ENCODE measurements around the gene IL1RAPL2. TPM values are rescaled to one million over a fixed set of nuclear protein-coding genes. Genes with fewer than 3 reads are reported as not detected.

The IL1RAPL2 gene
- total and polyA plus RNA-seq, 2 donors, result 0.24 to 3.3 TPM

DNA sequence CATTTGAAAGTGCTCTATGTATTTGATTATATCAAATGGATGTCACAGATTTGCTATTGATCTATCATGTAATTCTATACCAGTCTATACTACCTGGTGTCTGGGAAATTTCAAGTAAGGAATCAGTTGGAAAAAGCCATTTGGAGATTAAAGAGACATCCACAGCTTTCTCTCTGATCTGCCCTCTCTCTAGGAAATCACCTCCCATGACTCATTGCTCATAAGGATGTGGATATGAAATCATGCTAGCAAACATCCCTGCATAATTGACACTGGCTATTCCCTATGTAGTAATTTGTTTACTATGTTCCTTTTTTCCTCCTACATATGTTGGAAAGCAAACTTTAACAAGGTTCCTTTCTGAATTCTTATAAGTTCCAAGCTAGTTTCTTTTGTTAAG lies 560.2 kb downstream of the IL1RAPL2 start:
- H3K27ac ChIP-seq (ENCODE audit: low read depth), result no peak overlapping the region
- H3K4me1 ChIP-seq (ENCODE audit: insufficient read depth), result no peaks in the 10 kb centered on the region
- H3K36me3 ChIP-seq (ENCODE audit: insufficient read depth), result no peaks in the 10 kb centered on the region
- no peak overlapping the region for H3K4me3 ChIP-seq (ENCODE audit: low read depth, low read length)
- no peak for DNase-seq (ENCODE audit: extremely low spot score)

DNA sequence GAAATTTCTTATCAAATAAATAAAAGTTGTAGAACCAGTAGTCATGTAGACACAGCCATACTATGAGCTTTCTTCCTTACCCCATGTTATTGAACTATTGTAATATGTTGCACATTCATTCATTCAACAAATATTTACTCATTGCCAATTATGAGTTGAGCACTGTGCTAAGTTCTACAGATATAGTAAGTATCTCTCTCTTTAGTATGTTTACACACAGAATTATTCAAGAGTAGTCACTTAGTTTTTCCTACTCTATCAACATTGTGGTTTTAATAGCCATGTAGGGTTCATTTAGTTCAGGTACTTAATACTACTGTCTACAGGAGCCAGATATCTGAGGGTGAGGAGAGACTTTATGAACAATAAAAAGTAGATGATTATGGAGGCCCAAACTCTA lies 568.3 kb downstream of the IL1RAPL2 start:
- no peak overlapping the region for H3K4me3 ChIP-seq (ENCODE audit: low read depth, low read length)
- H3K27ac ChIP-seq (ENCODE audit: low read depth), result no peak overlapping the region
- H3K36me3 ChIP-seq (ENCODE audit: insufficient read depth), result no peaks in the 10 kb centered on the region
- no peak for DNase-seq (ENCODE audit: extremely low spot score)
- no peaks in the 10 kb centered on the region for H3K4me1 ChIP-seq (ENCODE audit: insufficient read depth)

DNA sequence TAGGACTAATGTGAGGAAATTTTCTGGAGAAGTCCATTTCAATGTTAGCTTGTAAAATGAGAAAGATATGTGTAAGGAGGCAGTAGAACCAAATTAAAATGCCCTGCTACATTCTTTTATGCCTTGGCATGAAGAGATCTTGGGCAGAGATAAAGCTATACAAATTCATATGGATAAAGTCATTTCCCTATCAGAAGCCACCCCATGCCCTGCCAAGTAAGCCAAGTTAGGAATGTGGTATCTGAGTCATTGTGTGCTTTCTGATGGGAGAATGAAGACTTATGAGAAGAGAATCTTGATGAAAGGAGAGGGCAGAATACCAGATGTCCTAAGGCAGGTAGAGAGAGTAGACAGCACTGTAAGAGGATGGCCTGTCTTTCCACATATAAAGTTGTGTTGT lies 570.8 kb downstream of the IL1RAPL2 start:
- H3K4me1 ChIP-seq (ENCODE audit: insufficient read depth), result no peaks in the 10 kb centered on the region
- no peak overlapping the region for H3K27ac ChIP-seq (ENCODE audit: low read depth)
- DNase-seq (ENCODE audit: extremely low spot score), result no peak
- no peaks in the 10 kb centered on the region for H3K36me3 ChIP-seq (ENCODE audit: insufficient read depth)
- H3K4me3 ChIP-seq (ENCODE audit: low read depth, low read length), result no peak overlapping the region

DNA sequence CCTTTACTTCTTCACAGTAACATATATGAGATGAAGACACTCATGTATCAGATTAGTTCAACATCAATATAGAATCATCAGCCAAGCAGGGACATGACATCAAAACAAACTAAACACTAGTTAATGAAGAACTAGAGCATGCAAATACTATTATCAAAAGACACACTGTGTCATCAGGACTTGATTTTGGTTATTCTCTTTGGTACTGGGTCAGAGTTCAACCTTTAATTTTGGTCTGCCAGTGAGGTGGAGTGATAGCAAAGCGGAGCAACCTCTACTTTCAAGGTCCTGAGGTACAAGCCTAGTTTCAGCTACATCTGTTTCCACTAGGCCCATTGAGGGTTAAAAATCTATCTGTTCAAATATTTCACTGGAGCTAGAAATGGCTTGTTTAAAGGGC lies 584.0 kb downstream of the IL1RAPL2 start:
- Histone ChIP-seq H3K4me1 (ENCODE audit: insufficient read depth) (no peaks in the 10 kb centered on the region), H3K4me3 (ENCODE audit: low read depth, low read length) (no peak overlapping the region), H3K36me3 (ENCODE audit: insufficient read depth) (no peaks in the 10 kb centered on the region), H3K27ac (ENCODE audit: low read depth) (no peak overlapping the region)
- no peak for DNase-seq (ENCODE audit: extremely low spot score)
- WGBS, result 100% methylated on average over 1 of the region's 1 CpG

DNA sequence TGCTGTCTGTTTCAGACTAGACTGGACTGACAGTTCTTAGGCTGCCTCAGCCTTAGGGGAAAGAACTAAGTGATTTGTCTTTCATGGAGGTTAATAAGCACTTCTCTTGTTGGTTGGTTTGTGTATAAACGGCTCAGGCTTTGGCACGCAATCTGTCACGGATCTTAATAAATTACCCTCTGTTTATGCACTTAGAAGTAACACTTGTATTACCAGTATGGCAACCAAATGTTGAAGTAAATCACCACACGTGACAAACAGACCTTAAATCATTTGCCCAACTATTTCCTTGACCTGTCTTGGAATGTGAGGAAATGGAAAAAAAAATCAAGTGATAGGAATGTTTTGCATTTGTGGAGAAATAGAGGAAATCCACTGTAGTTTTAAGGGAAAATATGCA lies 584.6 kb downstream of the IL1RAPL2 start:
- no peaks in the 10 kb centered on the region for H3K36me3 ChIP-seq (ENCODE audit: insufficient read depth)
- DNase-seq (ENCODE audit: extremely low spot score), result no peak
- no peaks in the 10 kb centered on the region for H3K4me1 ChIP-seq (ENCODE audit: insufficient read depth)
- H3K27ac ChIP-seq (ENCODE audit: low read depth), result no peak overlapping the region
- WGBS, result 23% methylated on average over 4 of the region's 4 CpGs
- no peak overlapping the region for H3K4me3 ChIP-seq (ENCODE audit: low read depth, low read length)

DNA sequence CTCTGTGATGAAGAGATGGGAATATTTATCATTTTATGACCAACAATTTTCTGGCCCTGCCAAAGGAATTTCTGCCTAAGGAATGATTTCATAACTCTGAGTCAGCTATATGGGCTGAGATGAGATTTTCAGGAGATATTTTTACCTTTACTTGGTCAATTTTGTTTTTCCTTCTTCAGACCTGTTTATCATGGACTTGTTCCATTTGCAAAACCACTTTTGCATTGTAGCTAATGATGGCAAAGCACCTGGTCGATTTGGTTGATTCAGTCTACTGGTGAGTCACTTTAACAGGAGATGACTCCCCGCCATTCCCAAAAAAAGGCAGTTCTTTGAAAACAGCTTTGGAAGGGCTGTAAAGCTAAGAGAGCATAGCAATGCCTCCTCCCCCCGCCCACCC lies 601.2 kb downstream of the IL1RAPL2 start:
- 87% methylated on average over 3 of the region's 3 CpGs for WGBS
- DNase-seq (ENCODE audit: extremely low spot score), result no peak
- Histone ChIP-seq H3K4me3 (ENCODE audit: low read depth, low read length) (no peak overlapping the region), H3K4me1 (ENCODE audit: insufficient read depth) (no peaks in the 10 kb centered on the region), H3K27ac (ENCODE audit: low read depth) (no peak overlapping the region), H3K36me3 (ENCODE audit: insufficient read depth) (no peaks in the 10 kb centered on the region)

DNA sequence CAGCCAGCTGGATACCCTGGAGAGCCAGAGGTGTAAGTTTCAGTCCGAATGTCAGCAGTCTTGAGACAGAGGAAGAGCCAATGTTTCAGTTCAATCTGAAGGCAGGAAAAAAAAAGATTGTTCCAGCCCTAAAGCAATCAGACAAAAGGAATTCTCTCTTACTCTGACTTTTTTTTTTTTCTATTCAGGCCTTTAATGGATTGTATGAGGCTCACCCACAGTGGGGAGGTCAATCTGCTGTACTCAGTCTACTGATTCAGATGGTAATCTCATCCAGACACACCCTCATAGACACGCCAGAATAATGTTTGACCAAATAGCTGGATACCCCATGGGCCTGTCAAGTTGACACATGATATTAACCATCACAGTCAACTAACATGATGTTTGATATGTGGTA lies 602.6 kb downstream of the IL1RAPL2 start:
- WGBS, result 75% methylated on average over 2 of the region's 2 CpGs
- H3K4me1 ChIP-seq (ENCODE audit: insufficient read depth), result no peaks in the 10 kb centered on the region
- no peak overlapping the region for H3K4me3 ChIP-seq (ENCODE audit: low read depth, low read length)
- no peak overlapping the region for H3K27ac ChIP-seq (ENCODE audit: low read depth)
- DNase-seq (ENCODE audit: extremely low spot score), result no peak
- no peaks in the 10 kb centered on the region for H3K36me3 ChIP-seq (ENCODE audit: insufficient read depth)

DNA sequence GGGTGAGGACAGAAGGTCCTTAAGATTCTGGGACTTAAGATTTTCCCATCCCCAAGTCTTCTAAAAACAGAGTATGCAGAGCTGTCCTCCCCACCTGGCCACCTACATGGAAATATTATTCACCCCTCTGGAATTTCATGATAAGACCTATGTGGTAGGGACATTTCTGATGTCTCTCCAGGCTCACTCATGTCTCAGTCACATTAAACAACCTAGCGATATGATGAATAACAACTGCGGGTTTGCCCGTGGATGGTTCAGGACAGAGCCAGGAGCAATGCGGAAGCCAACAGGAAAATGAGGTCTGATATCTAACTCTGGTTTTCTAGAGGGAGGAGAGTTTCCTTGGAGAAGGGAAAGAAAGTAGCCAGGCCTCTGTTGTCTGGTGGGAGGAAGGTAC lies 607.1 kb downstream of the IL1RAPL2 start:
- no peak overlapping the region for H3K4me3 ChIP-seq (ENCODE audit: low read depth, low read length)
- WGBS, result 90% methylated on average over 4 of the region's 4 CpGs
- no peak for DNase-seq (ENCODE audit: extremely low spot score)
- no peaks in the 10 kb centered on the region for H3K36me3 ChIP-seq (ENCODE audit: insufficient read depth)
- no peaks in the 10 kb centered on the region for H3K4me1 ChIP-seq (ENCODE audit: insufficient read depth)
- H3K27ac ChIP-seq (ENCODE audit: low read depth), result no peak overlapping the region

DNA sequence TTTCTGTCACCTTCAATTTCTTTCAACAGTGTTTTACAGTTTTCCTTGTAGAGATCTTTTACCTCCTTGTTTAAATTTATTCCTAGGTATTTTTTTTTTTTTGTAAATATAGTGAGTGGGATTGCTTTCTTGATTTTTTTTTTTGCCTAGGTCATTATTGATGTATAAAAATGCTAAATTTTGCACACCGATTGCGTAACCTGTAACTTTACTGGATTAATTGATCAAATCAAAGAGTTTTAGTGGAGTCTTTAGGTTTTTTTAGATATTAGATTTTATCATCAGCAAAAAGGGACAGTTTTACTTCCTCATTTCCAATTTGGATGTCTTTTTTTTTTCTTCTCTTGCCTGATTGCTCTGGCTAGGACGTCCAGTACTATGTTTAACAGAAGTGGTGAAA lies 613.6 kb downstream of the IL1RAPL2 start:
- WGBS, result 91% methylated on average over 3 of the region's 3 CpGs
- DNase-seq (ENCODE audit: extremely low spot score), result no peak
- no peak overlapping the region for H3K4me3 ChIP-seq (ENCODE audit: low read depth, low read length)
- no peak overlapping the region for H3K27ac ChIP-seq (ENCODE audit: low read depth)
- H3K4me1 ChIP-seq (ENCODE audit: insufficient read depth), result no peaks in the 10 kb centered on the region
- no peaks in the 10 kb centered on the region for H3K36me3 ChIP-seq (ENCODE audit: insufficient read depth)

DNA sequence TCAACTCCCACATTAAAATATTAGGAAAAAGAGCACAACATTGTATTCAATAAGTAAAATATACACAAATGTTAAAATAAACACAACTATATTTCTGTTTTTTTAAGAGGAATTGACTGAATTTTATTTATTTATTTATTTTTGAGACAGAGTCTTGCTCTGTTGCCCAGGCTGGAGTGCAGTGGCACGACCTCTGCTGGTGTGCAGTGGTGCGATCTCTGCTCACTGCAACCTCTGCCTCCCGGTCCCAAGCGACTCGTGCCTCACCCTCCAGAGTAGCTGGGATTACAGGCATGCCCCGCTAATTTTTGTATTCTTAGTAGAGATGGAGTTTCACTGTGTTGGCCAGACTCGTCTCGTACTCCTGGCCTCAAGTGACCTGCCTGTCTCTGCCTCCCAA lies 623.1 kb downstream of the IL1RAPL2 start:
- no peaks in the 10 kb centered on the region for H3K36me3 ChIP-seq (ENCODE audit: insufficient read depth)
- H3K4me3 ChIP-seq (ENCODE audit: low read depth, low read length), result no peak overlapping the region
- H3K27ac ChIP-seq (ENCODE audit: low read depth), result no peak overlapping the region
- no peak for DNase-seq (ENCODE audit: extremely low spot score)
- no peaks in the 10 kb centered on the region for H3K4me1 ChIP-seq (ENCODE audit: insufficient read depth)
- 95% methylated on average over 8 of the region's 8 CpGs for WGBS

DNA sequence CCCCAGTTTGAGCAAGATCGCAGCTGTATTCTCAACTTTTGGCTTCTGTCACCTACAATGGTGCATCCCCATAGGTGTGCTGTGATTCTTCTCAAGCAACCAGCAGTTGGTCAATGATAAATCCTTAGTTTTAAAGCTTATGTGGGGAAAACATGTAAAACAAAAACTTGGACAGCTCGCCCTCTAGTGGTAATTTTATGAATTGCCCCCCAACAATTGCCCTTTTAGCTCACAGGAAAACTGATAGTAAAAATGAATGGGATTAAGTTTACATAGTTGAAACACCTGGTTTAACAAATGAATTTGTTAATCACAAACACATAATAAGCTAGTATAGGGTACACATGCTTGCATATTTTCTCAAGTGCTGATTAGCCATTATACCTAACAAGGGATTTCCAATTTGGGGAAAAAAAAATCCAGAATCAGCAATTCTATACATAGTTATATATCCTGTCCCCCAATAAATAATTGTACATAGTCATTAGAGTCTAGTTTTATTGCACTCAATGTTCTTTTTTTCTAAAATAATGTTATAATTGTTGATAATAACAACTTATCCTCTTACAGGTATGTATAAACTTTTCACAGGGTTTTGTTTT lies 624.4 kb downstream of the IL1RAPL2 start:
- no peak overlapping the region for H3K27ac ChIP-seq (ENCODE audit: low read depth)
- H3K4me1 ChIP-seq (ENCODE audit: insufficient read depth), result no peaks in the 10 kb centered on the region
- 7% methylated on average over 2 of the region's 2 CpGs for WGBS
- H3K4me3 ChIP-seq (ENCODE audit: low read depth, low read length), result no peak overlapping the region
- H3K36me3 ChIP-seq (ENCODE audit: insufficient read depth), result no peaks in the 10 kb centered on the region
- no peak for DNase-seq (ENCODE audit: extremely low spot score)

DNA sequence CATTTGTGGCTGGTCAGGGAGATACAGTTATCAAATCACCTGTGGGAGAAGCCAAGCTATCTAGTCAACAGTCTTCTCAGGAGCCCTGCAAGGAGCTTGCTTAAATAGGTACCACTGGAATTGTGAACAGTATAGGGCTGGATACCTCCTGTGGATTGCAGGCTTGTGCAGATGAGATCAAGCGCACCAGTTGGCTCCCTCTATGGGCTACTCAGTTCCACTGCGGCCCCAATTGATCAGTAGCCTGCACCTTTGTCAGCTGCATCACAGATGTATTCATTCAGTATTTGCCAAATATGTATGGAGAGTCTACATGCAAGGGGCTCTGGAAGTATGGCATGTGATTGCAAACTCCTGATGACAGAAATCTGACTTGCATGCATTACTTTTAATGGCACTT lies 625.9 kb downstream of the IL1RAPL2 start:
- no peak for DNase-seq (ENCODE audit: extremely low spot score)
- Histone ChIP-seq H3K4me3 (ENCODE audit: low read depth, low read length) (no peak overlapping the region), H3K4me1 (ENCODE audit: insufficient read depth) (no peaks in the 10 kb centered on the region), H3K36me3 (ENCODE audit: insufficient read depth) (no peaks in the 10 kb centered on the region), H3K27ac (ENCODE audit: low read depth) (no peak overlapping the region)
- WGBS, result 50% methylated on average over 2 of the region's 2 CpGs

DNA sequence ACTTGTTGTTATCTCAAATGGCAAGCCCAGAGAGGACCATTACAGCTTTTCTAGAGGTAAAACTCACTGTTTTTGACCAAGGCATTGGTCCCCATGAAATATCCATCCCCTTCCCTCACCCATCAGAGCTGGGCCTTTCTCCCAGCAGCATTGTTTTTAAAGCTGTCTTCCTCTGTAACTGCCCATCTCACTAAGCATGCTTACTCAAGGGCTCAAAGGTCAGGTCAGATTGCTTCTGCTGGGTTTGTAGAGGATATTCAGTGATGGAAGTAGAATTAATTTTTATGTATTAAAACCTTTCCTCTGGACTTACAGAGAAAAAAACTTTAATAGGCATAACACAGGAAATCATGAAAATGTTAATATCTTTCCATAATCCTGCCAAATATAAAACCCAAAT lies 643.4 kb downstream of the IL1RAPL2 start:
- Histone ChIP-seq H3K36me3 (ENCODE audit: insufficient read depth) (no peaks in the 10 kb centered on the region), H3K4me1 (ENCODE audit: insufficient read depth) (no peaks in the 10 kb centered on the region), H3K4me3 (ENCODE audit: low read depth, low read length) (no peak overlapping the region), H3K27ac (ENCODE audit: low read depth) (no peak overlapping the region)
- DNase-seq (ENCODE audit: extremely low spot score), result no peak

DNA sequence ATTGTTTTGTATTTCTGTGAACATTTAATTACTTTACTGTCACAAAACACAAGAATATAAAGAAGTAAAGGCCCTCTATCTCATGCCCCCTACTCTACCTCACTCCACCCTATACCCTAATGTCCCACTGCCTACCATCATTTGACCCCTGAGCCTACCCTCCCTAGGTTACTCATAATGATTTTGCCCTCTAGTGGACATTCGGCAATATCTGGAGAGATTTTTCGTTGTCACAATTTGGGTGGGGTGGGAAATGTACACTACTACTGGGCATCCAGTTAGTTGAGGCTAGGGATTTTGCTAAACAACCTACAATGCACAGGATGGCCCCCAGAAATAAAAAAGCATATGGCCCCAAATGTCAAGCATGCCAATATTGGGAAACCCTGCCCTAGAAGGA lies 644.3 kb downstream of the IL1RAPL2 start:
- no peaks in the 10 kb centered on the region for H3K4me1 ChIP-seq (ENCODE audit: insufficient read depth)
- no peak for DNase-seq (ENCODE audit: extremely low spot score)
- 99% methylated on average over 2 of the region's 2 CpGs for WGBS
- H3K36me3 ChIP-seq (ENCODE audit: insufficient read depth), result no peaks in the 10 kb centered on the region
- no peak overlapping the region for H3K27ac ChIP-seq (ENCODE audit: low read depth)
- H3K4me3 ChIP-seq (ENCODE audit: low read depth, low read length), result no peak overlapping the region

DNA sequence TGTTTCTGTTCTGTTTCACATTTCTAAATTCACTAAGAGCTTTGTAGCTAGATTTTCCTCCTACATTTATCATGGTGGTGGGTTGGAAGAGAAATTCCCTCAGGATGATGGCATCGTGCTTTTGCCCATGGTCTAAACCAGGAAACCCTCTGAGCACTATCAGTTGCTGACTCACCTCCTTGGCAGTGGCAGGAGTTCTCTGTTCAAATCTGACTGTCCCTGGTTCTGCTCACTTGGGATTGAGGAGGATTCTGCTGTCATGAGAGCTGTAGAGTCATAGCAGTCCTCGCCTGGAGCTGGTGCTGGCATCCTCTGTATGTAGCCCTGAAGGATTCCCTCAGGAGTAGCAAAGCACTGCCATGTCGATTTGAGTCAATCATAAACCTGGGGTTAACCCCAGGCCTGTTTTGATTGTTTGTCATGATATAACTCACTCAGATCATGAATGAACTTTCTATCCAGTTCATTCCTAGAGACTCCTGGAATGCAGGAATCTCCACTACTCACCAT lies 645.1 kb downstream of the IL1RAPL2 start:
- no peak overlapping the region for H3K27ac ChIP-seq (ENCODE audit: low read depth)
- H3K4me3 ChIP-seq (ENCODE audit: low read depth, low read length), result no peak overlapping the region
- no peaks in the 10 kb centered on the region for H3K4me1 ChIP-seq (ENCODE audit: insufficient read depth)
- WGBS, result 71% methylated on average over 3 of the region's 3 CpGs
- DNase-seq (ENCODE audit: extremely low spot score), result no peak
- H3K36me3 ChIP-seq (ENCODE audit: insufficient read depth), result no peaks in the 10 kb centered on the region

All from urinary bladder (tissue), 4 donors.